GM12891 (cell line): Measurements from ENCODE around the gene TSHB.

Experiments used
- POLR2A ChIP-seq: IDR thresholded peaks from 2 replicates; pipeline ENCODE4 v1.6.1; 2011; ENCODE audit warnings: low read depth, low read length, control low read depth
- POLR2AphosphoS5 ChIP-seq: IDR thresholded peaks from 2 replicates; pipeline ENCODE4 v1.6.1; 2011; ENCODE audit warnings: low read depth, low read length, control low read depth

GRCh38 chr1:115052454-115053083 is 22.9 kb downstream of the TSHB start:
- TF ChIP-seq POLR2AphosphoS5 (no peak), POLR2A (no peak)
